Transverse colon (tissue), 4 donors: Measurements from ENCODE around the gene KIAA1549. TPM values are rescaled to one million over a fixed set of nuclear protein-coding genes. Genes with fewer than 3 reads are reported as not detected.

Experiments
- DNase-seq: peaks from one replicate; pipeline ENCODE4 v3.0.0-alpha.2; 2019
- H3K27ac ChIP-seq, 4 donors: fragments of 200-600 bp; sonication (generic); 2 replicates each; pipeline ENCODE4 v1.5.1; 2016 to 2018; ENCODE audit warnings: inconsistent platforms in 4 of 4
- H3K27me3 ChIP-seq: fragments of 200-600 bp; sonication (generic); 2 replicates; pipeline ENCODE4 v1.5.1; 2017; ENCODE audit warnings: inconsistent platforms
- H3K36me3 ChIP-seq, 4 donors: fragments of 200-600 bp; sonication (generic); 2 replicates each; pipeline ENCODE4 v1.5.1; 2017 to 2019; ENCODE audit warnings: inconsistent platforms in 4 of 4
- H3K4me1 ChIP-seq, 4 donors: fragments of 200-600 bp; sonication (generic); 2 replicates each; pipeline ENCODE4 v1.5.1; 2017 to 2020; ENCODE audit warnings: inconsistent platforms in 4 of 4
- H3K4me3 ChIP-seq, 4 donors: fragments of 200-600 bp; sonication (generic); 1 replicate in 1 of 4; 2 replicates in 3 of 4; pipeline versions ENCODE4 v1.5.1 to v1.6.1; 2017 to 2019; ENCODE audit warnings: inconsistent platforms in 4 of 4
- H3K9me3 ChIP-seq, 2 donors: fragments of 200-600 bp; sonication (generic); 2 replicates each; pipeline ENCODE4 v1.5.1; 2017 to 2019; ENCODE audit warnings: inconsistent platforms in 2 of 2
- EP300 ChIP-seq: sonication (generic); formaldehyde crosslinking; IDR thresholded peaks from one replicate; pipeline ENCODE4 v1.6.1; 2017; ENCODE audit warnings: antibody characterized with exemption, low read depth
- POLR2A ChIP-seq: fragments of 450-650 bp; IDR thresholded peaks from one replicate; pipeline ENCODE4 v1.6.1; 2016; ENCODE audit warnings: antibody characterized with exemption, mild to moderate bottlenecking, moderate library complexity
- POLR2AphosphoS5 ChIP-seq, 3 donors: sonication (generic); formaldehyde crosslinking; IDR thresholded peaks; one replicate each; pipeline ENCODE4 v1.6.1; 2016; ENCODE audit warnings: antibody characterized with exemption in 3 of 3
- WGBS, 2 donors: methylation state at CpG; one replicate each; pipeline ENCODE4 v1.1.5; 2018; ENCODE audit warnings: low coverage in 1 of 2; 5-methylcytosine and 5-hydroxymethylcytosine counted together
- in situ Hi-C, 4 donors: fragments of 200-750 bp; cut with MboI; loops; one replicate each; pipeline versions ENCODE4 v1.15.0 to v1.15.1; 2017; ENCODE audit warnings: low sequenced_read_pairs in 3 of 4, low pct_ligation_motif_present in 1 of 4, low pct_unique_long_range_greater_than_20kb in 1 of 4
- intact Hi-C: fragments of 100-400 bp; cut with DNase I; formaldehyde crosslinking; loops from one replicate; pipeline ENCODE4 v1.15.1; 2023; ENCODE audit warnings: low total_unique reads
- total RNA-seq, 4 donors: library from RNA; depleted of rRNA; stranded (reverse); fragments of >200 nt; gene quantifications; one replicate each; pipeline ENCODE4 v1.1.0, GENCODE V29; 2016
- TF ChIP-seq, protein P1 (sequence below), 5 experiments: fragments of 200-600 bp in 3 of 5; fragments of 450-650 bp in 2 of 5; sonication (generic) in 3 of 5; IDR thresholded peaks; 1 replicate in 2 of 5; 2 replicates in 3 of 5; pipeline ENCODE4 v1.5.1; 2016 to 2017; ENCODE audit warnings: antibody characterized with exemption in 5 of 5, inconsistent platforms in 3 of 5, mild to moderate bottlenecking in 2 of 5, moderate library complexity in 1 of 5

KIAA1549 gene
- total RNA-seq, 4 donors from 2014 or later = 0.37 to 1.5 (median 0.93) TPM

DNA sequence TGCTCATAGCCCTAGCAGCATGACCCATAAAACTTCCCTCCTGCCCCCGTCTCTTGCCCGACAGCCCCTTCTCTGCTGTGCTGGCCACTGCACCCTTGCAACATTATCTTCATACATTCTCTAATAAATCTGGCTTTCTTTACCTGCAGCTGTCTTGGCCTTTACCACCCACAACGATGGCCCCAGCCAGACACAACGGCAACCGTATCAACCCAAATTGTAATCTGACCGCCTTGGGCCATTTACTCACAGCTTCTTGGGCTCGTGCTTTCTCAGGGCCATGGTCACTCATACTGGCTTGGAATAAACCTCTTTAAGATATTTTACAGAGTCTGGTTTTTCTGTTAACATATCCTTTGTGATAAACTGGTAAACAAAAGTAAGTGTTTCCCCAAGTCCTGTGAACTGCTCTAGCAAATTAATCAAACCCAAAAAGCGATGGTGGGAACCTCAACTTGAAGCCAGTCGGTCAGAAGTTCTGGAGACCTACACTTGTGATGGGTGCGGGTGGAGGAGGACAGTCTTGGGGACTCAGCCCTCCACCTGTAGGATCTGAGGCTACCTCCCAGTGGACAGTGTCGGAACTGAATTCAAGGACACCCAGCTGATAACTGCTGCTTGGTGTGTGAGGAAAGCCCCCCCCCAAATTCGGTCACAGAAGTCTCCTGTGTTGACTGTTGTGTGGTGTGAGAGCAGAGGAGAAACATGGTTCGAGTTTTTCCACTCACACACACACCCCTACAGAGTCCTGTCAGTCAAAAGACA lies 95.6 kb downstream of the KIAA1549 start:
- H3K9me3 ChIP-seq = no peaks in the 10 kb centered on the region
- peaks cover 0 to 5% (median 0%) of the 10 kb centered on the region in 4 donors for H3K4me1 ChIP-seq
- TF ChIP-seq EP300 (no peak), POLR2AphosphoS5 (IDR thresholded peaks at IDR 0.05) (no peak), POLR2A (no peak)
- TF ChIP-seq, protein P1, sequence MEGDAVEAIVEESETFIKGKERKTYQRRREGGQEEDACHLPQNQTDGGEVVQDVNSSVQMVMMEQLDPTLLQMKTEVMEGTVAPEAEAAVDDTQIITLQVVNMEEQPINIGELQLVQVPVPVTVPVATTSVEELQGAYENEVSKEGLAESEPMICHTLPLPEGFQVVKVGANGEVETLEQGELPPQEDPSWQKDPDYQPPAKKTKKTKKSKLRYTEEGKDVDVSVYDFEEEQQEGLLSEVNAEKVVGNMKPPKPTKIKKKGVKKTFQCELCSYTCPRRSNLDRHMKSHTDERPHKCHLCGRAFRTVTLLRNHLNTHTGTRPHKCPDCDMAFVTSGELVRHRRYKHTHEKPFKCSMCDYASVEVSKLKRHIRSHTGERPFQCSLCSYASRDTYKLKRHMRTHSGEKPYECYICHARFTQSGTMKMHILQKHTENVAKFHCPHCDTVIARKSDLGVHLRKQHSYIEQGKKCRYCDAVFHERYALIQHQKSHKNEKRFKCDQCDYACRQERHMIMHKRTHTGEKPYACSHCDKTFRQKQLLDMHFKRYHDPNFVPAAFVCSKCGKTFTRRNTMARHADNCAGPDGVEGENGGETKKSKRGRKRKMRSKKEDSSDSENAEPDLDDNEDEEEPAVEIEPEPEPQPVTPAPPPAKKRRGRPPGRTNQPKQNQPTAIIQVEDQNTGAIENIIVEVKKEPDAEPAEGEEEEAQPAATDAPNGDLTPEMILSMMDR (IDR thresholded peaks at IDR 0.05) = no peak
- in situ Hi-C loops (loop anchor here in 2 of 4 donors (25.0 kb wide), 2 partner anchors 177 to 202 kb away; no protein-coding TSS in a partner anchor), intact Hi-C loops (no loop called here)
- WGBS, 2 donors = 85 to 86% methylated on average over 9 to 13 of the region's 13 CpGs
- H3K27me3 ChIP-seq = no peaks in the 10 kb centered on the region
- H3K4me3 ChIP-seq = no peak overlapping the region
- H3K36me3 ChIP-seq = no peaks in the 10 kb centered on the region
- no peak for DNase-seq
- H3K27ac ChIP-seq = no peak overlapping the region

DNA sequence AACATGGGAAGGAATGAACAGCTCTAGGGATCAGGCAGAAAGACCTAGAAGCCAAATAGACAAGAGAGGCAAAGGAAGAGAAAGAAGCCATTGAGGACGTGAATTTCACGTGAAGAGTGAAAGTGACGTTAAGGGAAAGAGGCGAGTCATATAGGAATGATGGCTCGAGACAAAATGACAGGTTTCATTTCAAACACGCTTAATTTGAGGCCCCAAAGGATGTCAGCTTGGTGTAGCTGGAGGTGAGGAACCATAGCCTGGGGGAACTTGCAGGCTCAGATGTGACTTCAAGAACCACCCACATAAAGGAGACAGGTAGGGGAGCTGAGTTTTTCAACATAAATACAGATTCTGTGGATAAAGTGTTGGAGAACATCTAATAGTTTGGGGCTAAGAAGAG lies 98.9 kb downstream of the KIAA1549 start:
- Histone ChIP-seq H3K4me1 (peaks cover 0 to 5% (median 0%) of the 10 kb centered on the region in 4 donors), H3K27me3 (no peaks in the 10 kb centered on the region), H3K4me3 (no peak overlapping the region), H3K36me3 (no peaks in the 10 kb centered on the region), H3K27ac (no peak overlapping the region), H3K9me3 (no peaks in the 10 kb centered on the region)
- WGBS, 2 donors = 63 to 85% methylated on average over 6 of the region's 6 CpGs
- TF ChIP-seq POLR2A (no peak), EP300 (no peak), POLR2AphosphoS5 (IDR thresholded peaks at IDR 0.05) (no peak)
- TF ChIP-seq, protein P1 (IDR thresholded peaks at IDR 0.05) = no peak
- in situ Hi-C loops (loop anchor here in 2 of 4 donors (25.0 kb wide), 2 partner anchors 180 to 205 kb away; no protein-coding TSS in a partner anchor), intact Hi-C loops (no loop called here)
- no peak for DNase-seq

DNA sequence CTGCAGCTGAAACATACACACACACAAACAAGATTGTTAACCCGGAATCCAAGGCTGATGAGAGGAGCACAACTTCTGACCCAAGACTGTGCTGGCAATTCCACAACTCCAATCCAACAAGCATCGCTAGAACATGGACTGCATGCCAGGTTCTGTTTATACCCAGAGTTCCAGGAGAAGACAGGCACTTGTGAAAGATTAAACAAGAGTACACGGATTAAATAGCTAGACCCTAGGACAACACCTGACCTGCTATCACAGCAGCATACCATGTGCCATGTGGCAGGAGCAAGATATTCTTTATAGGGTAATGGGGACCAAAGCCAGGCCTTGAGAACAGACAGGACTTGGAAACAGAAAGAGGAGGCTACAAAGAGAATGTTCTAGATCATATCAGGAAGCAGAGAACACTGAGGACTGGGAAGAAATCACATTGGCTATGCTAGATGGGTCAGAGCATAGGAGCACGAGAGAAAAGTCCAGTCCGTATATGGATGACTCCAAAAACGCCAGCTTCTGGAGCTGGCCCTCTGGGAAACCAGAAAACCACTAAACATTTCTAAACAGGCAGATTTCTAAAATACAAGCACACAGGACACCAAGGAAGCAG lies 99.5 kb downstream of the KIAA1549 start:
- no peak overlapping the region for H3K4me3 ChIP-seq
- no peak overlapping the region for H3K27ac ChIP-seq
- DNase-seq = no peak
- in situ Hi-C loops (loop anchor here in 2 of 4 donors (25.0 kb wide), 2 partner anchors 181 to 206 kb away; no protein-coding TSS in a partner anchor), intact Hi-C loops (no loop called here)
- no peaks in the 10 kb centered on the region for H3K27me3 ChIP-seq
- H3K4me1 ChIP-seq = peaks cover 0 to 3% (median 0%) of the 10 kb centered on the region in 4 donors
- no peaks in the 10 kb centered on the region for H3K9me3 ChIP-seq
- 58 to 66% methylated on average over 6 of the region's 6 CpGs for WGBS, 2 donors
- no peaks in the 10 kb centered on the region for H3K36me3 ChIP-seq
- TF ChIP-seq, protein P1 (IDR thresholded peaks at IDR 0.05) = no peak
- TF ChIP-seq EP300 = no peak
- TF ChIP-seq POLR2A = no peak
- no peak for TF ChIP-seq POLR2AphosphoS5 (IDR thresholded peaks at IDR 0.05)

DNA sequence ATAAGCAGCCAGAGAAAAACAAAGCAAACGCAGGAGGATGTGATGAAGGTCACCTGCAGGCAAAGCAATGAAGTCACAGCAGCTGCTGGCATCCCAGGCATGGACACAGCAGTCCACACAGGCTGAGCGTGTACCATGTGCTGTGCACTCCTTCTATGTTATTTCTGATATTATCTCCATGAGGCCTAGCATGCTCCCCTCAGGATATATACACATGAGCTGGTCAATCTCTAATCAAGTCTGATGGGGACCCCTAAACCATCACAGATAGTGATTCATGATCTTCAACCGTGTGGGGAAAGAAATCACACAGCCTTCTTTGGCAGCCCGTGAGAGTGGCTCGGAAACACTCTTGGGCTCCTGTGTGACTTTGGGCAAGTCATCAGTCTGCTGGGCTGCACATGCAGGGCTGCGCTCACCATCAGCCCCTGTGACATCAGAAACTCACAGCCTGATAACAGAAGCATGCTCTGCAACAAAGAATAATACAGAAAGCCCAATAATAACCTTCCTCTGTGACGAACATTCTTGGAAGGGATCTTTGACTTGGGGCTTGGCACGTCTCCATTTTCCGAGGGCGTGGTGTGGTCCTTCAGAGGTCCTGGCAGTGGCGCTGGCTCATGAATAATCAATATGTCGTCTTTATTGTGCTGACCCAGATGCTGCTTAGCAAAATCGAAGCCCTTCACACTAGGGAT lies 100.2 kb downstream of the KIAA1549 start:
- 77 to 79% methylated on average over 7 to 13 of the region's 13 CpGs for WGBS, 2 donors

More for the DNA sequence above, 100.2 kb downstream of the KIAA1549 start:
- Histone ChIP-seq H3K9me3 (no peaks in the 10 kb centered on the region), H3K4me1 (no peaks in the 10 kb centered on the region), H3K27me3 (no peaks in the 10 kb centered on the region), H3K27ac (no peak overlapping the region), H3K4me3 (no peak overlapping the region), H3K36me3 (no peaks in the 10 kb centered on the region)
- intact Hi-C loops (no loop called here), in situ Hi-C loops (loop anchor here in 2 of 4 donors (25.0 kb wide), 2 partner anchors 181 to 206 kb away; no protein-coding TSS in a partner anchor)
- no peak for DNase-seq
- no peak for TF ChIP-seq POLR2AphosphoS5 (IDR thresholded peaks at IDR 0.05)
